NCI-H774 (cell line): ENCODE results near the gene IRS1.

Experiments used
- DNase-seq: peaks from one replicate; lab custom pipeline; 2025; lab: John Stamatoyannopoulos, UW

Gene IRS1

DNA sequence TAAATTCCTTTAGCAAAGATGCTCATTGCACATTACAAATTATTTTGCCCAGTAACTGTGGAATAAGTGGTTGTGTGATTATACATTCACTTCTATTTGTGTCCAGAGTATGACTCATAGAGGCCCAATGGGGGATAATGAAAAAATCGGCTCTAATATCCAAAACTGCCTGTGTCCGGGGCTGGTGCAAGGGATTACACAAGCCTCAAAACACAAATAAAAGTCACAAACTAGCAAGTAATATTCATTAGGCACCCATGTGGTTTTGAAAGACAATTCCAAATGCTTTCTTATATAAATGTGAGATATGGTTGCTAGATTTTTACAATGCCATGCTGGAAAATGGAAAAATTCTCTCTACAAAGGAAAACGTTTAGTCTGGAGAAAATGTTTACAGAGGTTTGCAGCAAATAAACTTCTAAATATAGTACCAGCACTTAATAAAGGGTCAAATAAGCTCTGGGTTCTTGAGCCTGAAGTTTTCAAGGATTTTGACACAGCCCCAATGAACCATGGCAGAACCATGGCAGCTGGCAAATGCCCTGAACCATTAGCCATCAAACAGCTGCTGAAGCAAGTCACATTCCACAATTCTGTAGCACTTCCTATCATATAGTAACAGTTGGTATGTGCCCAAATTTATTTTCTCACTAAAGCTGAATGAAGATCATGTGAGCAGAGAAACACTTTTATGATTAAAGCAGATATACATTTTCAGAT lies 40.5 kb downstream of the IRS1 start:
- no peak for DNase-seq

DNA sequence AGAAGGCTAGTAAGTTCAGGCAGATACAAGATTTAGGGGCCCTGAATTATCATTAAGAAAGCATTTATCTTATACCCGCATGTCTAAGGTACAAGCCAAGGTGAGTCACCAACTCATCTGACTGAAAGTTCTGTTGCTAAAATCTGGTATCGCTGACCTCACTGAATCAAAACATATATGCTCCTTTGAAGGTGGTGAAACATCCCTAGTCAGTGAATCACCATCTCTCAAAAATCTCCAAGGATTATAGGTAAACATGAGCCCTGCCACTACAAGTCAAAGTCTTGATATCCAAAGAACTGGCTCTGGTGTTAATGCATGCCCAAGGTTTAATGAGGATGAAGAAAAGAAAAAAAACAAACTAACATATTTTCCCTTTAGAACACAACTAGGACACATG lies 43.5 kb downstream of the IRS1 start:
- DNase-seq = no peak

DNA sequence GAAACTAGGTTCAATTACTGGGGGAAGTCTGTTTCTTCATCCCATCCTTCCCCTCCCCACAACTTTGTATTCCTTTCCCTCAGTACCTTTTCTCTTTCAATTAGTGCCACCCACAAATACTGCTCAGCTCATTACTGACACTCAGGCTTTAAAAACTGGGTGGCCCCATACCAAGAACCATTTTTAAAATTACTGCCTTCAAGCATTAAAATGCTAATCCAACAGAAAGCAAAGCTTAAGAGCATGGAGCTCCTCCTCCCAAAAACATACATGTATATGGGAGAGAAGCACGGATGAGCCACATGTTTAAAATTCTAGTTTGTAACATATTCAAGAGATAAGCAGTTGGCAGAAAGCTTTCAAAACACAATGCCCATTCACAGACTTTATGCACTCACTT lies 44.0 kb downstream of the IRS1 start:
- DNase-seq = no peak

DNA sequence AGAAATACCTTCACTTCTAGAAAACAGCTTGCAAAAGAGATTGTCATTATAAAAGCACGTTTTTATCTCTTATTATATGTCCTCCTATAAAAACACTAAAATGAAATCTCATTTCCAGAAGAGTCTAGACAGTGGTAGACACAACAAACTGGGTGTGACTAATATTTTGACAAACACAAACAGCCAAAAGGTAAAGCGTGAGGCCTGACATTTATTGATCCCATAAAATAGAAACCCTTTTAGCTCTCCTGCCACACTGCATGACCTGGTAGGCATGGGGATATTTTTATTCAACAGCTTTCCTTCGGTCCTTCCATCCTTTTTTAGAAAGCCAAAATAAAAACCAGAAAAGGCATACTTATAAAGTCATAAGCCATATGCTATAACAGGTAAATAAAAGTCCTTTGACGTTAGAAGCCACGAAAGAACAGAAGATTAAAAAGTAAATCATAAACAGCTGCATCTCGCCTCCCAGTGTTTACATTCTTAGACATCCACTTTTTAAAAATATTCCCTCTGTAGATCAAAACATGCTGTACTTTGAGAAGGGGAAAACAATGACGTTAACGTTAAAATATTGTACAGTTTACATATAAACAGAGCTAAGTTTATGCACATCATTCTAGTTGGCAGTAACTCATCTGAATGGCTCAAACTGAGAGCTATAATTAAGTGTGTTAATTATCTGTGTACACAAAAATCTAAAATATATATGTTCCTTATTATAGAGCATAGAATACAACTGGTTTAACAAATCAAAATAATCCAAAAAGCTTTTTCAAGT lies 44.6 kb downstream of the IRS1 start:
- no peak for DNase-seq

DNA sequence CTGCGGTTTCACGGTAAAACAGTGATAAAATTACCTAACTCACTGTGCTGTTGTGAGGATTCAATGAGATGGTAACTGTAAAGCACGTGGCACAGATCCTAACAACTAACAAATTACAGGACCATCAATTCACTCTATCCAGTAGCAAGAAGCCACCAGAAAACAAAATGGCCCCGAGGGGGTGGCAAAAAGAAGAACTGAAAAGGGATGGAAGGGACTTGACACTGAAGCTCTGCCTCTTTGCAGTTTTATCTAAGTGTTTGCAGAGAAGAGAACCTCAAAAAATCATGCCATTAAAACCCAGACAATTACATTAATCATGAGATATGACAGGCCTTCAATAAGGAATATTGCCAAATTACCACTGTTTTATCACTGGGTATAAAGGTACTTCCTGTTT lies 46.7 kb downstream of the IRS1 start:
- DNase-seq = no peak

DNA sequence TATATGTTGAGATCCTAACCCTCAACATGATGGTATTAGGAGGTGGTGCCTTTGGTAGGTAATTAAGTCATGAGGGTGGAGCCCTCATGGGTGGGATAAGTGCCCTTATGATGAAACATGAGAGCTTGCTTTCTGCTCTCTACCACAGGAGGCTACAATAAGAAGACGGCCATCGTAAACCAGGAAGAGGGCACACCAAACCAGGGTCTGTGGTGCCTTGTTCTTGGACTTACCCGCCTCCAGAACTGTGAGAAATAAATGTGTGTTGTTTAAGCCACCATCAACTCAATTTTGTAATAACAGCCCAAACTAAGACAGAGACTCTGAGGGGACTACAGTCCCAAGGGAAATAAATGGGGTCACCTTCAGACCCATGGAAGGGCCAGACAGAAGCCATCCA lies 52.3 kb downstream of the IRS1 start:
- DNase-seq = no peak

DNA sequence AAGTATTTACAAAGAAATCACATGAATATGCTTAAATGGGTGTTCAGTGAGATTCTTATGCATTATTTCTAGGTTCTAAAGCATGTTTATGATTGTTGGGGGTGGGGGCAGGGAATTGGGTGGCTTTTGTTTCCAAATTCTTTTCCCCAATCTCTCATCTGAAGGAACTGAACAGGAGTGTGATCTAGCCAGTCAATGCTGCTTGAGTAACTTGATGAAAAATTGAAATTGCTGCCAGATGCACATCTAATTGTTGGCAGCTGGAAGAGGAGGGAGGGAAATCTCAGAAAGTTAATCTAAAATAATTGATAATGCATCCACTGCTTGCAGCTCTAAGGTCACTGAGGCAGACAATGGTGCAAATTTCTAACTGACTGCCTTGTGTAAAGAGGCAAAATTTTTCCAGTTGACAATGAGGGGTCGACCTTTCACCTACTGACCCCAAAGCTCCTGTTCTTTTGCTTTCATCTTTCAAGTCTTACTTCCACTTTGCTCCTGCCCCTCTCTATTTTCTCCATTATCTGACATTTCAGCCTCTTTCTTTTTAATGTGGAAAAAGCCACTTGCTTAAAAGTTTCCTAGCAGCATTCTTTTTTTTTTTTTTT lies 53.3 kb downstream of the IRS1 start:
- no peak for DNase-seq

DNA sequence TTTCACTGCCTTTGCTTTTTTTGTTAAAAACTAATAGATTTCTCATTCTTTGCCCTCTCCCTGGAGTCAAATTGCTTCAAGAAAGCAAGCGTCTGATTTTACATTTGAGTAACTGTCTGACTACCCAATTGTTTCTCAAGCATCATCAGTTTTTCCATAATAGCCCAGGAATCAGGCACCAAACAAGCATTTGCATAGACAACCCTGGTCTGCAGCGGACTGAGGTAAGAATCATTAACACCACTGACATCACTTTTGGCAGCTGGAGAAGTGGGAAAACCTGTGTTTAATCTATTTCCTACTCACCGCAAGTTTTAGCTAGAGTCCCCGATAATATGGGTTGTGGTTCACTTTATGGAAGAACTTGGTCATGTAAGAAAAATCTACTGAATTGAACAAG lies 55.7 kb downstream of the IRS1 start:
- no peak for DNase-seq

DNA sequence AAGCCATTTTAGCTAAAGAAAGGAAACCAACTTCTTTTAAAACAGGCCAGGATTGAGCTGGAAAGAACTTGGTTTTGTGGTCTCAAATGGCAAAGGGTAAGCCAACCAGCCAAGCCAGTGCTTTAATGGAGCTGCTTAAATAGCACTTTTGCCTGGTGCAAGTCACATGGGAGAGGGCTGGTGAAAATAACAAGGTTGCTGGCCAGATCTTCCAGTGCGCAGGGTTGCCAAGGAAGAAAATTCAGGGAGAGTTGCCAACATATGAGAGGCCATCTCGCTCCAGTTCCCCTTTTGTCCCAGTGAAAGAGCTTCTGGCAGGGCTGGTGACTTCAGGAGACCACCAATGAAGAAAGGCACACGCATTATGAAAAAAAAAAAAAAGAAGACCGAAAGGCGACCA lies 57.3 kb downstream of the IRS1 start:
- DNase-seq = no peak

DNA sequence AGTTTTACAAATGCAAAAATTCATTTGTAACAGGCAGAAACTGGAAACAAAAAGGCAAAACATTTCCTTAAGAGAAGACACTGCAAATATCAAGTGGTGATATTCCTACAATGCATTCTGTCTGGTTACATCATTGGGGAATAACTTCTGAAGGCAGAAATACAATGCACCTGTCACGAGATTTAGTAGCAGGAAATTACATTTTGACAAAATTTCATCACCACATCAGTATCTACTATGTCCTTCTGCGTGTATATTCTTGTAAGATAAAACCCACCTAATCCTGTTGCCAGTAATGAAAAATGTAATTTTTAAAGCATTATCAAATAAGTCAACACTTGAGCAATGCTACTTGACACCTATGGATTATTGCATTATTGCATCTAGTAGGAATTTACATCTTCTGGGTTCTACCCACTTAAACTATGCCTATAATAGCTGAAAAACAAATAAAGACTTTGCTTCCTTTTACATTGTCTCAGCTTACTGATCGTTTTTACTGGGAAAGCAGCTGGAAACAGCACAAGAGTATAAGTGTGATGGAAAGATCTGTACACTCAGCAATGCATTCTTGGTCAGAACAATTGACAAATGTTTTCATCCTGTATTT lies 59.5 kb downstream of the IRS1 start:
- DNase-seq = no peak

DNA sequence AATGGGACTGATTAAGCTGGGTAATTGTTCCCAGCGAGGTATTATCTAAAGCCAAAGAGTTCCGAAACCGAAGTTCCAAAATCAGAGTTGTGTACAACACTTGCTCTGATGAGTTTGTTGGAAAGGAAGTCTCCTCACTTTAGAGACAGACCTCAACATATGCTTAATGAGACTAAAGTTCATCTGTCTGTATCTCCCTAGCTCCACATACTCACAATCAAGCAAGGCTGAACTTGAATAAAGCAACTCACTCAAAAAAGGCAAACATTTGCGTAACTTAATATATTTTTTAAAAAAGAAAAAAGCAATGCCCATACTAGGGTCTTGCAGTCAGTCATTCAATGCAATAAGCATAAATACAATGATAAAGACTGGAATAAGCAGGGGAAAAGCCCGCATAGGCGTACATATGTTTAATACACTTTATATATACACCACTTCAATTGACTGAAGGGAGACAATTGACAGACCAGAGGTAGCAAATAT lies 60.0 kb downstream of the IRS1 start:
- no peak for DNase-seq

DNA sequence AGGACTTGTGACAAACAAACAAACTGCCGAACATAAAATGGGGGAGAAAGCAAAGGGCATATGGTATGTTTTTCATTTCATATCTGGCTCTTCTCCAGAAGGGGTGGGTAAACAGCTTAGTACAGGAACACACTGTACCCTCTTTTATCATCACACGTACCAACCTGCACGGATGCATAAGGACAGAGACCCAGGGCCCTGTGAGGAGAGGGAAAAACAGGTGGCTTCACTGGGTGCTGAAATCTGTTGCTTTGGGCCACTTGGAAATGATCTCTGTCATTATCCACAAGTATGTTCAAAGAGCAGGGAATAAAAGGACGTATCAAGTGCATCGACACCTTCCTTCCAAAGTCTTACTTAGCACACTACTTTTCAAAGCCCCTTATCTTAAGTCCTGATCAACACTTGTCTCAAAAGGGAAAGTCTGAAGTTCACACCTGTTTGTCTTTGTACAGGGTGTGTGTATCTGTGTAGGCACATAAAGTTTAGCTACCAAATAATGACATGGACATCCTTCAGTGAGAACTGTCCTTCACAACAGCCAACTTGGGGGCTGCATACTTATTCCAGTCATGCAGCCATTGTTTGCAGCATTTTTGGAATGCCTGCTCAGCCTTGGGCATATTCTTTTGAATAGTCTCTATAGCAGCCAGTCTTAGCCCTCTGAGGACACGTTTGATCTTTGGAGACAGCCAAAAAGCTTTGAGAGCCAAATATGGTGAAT lies 60.6 kb downstream of the IRS1 start:
- no peak for DNase-seq

DNA sequence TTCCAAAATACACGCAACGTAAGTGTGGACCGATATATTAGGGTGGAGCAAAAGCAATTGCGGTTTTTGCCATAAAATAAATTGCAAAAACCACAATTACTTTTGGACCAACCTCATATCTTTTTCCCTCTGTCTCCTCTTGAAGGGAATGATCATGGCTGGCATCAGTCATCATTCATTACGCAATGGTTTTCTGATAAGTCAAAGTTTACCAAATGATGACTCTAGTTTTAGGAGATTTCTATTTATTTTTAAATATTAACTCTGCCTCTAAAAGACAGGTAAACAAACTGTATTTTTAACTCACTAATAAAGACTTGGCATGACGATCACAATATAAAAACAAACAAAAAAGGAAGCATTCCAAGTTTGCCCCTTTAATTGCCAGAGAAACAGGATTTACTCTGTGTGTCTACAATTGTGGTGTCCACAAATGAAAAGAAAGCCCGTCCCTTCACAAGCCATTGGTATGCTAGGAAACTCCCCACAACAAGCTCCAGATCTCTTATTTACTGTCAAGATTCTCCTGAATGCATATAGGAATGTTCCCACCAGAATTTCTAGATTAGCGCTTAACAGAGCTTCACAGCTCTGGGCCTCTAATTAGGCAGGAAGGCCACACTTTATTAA lies 61.3 kb downstream of the IRS1 start:
- DNase-seq = no peak

DNA sequence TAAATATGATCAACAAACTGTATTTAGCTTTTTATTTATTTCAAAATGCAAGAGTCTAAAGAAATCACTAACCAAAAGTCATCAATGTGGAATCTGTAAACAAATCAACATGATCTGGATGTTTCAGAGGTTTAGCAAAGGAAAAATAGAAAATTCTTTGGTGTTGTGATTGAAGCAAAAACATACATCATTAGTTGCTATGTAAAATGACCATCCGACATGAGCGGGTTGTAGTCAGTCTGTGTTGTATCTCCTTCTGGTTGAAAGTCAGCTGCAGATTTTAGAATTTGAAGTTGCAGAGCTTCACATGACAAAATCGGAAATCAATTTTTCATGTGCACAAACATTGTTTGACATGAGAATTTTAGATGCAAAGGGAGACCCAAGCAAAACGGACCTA lies 63.2 kb downstream of the IRS1 start:
- DNase-seq = no peak

DNA sequence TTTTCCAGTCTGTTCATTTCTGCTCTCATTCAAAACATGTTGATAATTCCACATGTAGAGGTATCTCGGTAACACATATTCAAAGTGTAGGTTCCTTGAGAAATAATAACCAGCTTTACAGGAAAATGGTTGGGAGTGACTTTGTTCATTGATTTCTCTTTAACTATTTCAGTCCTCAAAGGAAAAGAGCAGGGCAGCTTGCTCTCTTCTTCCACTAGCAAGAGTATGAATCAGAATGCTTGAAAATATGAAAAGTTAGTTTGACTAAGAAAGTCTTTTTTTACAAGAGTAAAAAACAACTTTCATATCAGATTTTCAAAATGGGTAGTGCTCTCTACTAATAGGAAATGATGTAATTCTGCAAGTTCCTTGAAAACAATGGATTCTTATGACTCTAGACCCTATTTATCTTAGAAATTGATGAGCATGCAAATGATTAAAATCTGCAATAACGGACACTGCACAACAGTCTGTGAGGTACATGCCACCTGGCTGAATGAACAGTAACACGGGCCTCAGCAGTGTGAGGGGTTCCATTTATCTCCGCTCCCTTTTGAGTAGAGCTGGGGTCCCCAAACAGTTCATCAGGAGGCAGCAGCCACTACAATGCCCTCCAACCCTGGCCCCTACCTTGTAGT lies 65.6 kb downstream of the IRS1 start:
- DNase-seq = no peak

DNA sequence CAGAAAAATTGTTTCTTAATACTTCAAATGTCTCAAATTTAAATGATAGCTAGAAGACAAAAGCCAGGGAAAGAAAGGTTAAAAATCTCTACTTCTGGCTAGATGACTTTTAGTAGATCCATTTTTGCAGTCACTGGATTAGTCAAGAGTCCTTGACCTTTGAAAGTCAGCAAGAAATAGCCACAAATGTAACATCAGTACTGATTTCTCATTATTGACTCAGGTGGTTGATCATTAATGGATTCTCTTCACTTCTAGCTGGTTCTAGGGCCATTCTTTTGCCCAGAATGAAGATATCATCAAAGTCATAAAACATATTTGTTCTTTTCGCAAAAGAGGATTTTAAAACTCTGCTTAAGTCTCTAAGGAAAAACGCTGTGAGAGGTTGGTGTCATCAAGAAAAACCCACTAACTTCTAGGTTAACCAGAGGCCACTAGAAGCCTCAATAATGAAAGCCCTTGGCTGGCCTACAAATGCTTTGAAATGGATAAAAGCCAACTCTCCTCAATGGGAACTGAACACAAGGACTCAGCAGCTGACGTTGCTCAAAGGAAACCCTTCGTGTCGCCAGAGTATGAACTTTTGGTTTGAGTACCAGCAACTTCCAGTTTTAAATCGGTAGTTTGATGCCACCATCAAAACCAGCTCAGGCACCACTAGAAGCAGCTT lies 66.3 kb downstream of the IRS1 start:
- no peak for DNase-seq

DNA sequence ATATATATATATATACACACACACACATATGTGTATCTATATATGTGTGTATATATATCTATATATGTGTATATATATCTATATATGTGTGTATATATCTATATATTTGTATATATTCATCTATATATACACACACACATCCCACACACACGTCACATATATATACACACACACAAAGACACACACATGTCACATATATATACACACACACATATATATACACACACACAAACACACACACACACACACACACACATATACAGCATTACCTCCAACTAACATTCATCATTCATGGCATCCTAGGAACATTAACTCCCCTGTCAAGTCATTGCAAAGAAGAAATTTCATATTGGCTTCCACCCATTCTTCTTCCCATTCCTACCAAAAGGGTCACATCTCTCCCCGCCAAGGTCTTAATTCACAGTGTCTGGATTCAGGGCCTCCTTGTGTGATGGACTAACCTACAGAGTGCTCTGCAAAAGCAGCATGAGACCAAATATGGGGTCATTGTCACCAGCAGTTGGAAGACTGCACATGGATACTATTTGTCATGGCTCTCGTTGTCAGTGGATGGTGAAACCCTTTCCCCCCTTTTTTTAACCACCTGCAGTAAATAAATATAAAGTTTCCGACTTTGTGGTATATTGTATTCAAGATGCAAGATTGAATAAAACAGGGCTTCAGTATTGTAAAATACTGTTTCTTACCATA lies 67.0 kb downstream of the IRS1 start:
- DNase-seq = no peak

DNA sequence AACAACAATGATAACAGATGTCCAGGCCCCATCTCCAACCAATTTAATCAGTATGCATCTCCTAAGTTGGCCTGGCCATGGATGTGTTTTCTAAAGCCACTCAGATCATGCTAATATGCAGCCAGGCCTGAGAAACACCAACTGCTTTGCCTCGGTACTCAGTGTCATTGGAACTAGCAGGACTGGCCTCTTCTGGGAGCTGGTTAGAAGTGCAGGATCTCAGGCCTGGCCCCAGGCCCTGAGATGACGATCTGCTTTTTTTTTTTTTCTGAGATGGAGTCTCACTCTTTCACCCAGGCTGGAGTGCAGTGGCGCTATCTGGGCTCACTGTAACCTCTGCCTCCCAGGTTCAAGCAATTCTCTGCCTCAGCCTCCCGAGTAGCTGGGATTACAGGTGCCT lies 69.1 kb downstream of the IRS1 start:
- no peak for DNase-seq

DNA sequence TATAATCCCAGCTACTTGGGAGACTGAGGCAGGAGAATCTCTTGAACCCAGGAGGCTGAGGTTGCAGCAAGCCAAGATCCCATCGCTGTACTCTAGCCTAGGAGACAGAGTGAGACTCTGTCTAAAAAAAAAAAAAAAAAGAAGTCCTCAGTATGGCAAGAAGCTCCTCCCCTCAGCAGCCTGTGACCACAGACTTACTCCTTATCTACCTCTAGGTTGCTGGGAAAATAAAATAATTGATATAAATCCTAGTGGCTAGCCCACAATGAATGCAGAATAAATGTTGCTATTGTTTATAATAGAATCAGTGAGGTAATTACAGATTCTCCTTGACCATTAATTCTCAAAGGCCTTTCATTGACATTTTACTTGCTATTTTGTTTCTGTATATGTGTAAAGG lies 70.6 kb downstream of the IRS1 start:
- DNase-seq = no peak

DNA sequence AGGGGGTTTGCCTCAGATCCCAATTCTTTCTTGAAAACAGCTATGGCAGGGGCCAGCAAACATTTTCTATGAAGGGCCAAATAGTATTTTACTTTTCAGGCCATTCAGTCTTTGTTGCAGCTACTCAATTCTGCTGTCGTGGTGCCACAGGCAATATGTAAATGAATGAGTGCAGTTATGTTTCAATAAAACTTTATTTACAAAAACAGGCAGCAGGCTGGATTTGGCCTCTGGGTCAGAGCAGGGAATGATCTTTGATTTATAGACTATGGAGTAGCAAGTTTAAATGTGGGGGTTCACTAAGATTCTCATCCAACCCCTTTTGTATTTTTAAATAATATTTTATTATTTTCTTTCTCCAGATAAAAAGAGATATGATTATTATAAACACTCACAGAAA lies 72.4 kb downstream of the IRS1 start:
- DNase-seq = no peak
